ENCODE measurements around the gene KANK2. TPM values are rescaled to one million over a fixed set of nuclear protein-coding genes. Genes with fewer than 3 reads are reported as not detected.

KANK2 gene
- total and polyA plus RNA-seq, 2 of the 4 experiments (the other 2 are of a cell fraction) = 104 to 176 TPM

DNA sequence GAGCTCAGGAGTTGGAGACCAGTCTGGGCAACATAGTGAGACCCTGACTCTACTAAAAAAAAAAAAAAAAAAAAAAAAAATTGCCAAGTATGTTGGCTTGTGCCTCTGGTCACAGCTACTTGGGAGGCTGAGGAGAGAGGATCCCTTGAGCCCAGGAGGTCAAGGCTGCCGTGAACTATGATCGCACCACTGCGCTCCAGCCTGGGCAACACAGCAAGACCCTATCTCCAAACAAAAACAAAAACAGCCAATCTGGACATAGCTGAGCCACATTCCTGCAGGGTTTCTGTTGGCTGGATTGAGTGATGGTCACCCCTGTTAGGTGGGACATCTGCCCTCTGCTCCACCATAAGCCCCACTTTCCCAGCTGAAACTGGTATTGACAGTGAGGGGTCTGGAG lies 28.5 kb upstream of the KANK2 start:
- Histone ChIP-seq H3K9me3 (ENCODE audit: control insufficient read depth, insufficient read depth, low read length) (peaks cover 11% of the 10 kb centered on the region), H3K4me2 (ENCODE audit: low read depth, low read length) (no peak overlapping the region), H4K8ac (ENCODE audit: low read depth in 2 of 2, low read length in 2 of 2) (no peak overlapping the region), H3K14ac (replicated peaks; ENCODE audit: low read depth, low read length) (no peak overlapping the region), H4K20me1 (ENCODE audit: insufficient read depth, low read length) (no peaks in the 10 kb centered on the region), H4K91ac (ENCODE audit: insufficient read depth, low read depth, low read length) (no peak overlapping the region), H2AFZ (replicated peaks; ENCODE audit: low read length, poor library complexity) (no peak overlapping the region), H3K27me3 (ENCODE audit: control insufficient read depth, insufficient read depth, low read length) (no peaks in the 10 kb centered on the region), H2BK15ac (ENCODE audit: low read depth, low read length) (no peak overlapping the region), H3K4me1 (ENCODE audit: control insufficient read depth, insufficient read depth, low read length) (no peaks in the 10 kb centered on the region), H2BK20ac (ENCODE audit: low read depth, low read length) (no peak overlapping the region), H3K23ac (ENCODE audit: low read depth, low read length) (no peak overlapping the region), H3K27ac (ENCODE audit: insufficient read depth, low read length) (no peak overlapping the region), H2BK5ac (ENCODE audit: low read depth, low read length, poor library complexity, severe bottlenecking) (no peak overlapping the region), H4K5ac (ENCODE audit: low read depth, low read length) (no peak overlapping the region), H3K36me3 (ENCODE audit: control insufficient read depth, insufficient read depth, low read length) (peaks cover 33% of the 10 kb centered on the region), H3K4me3 (ENCODE audit: insufficient read depth, low read depth, low read length) (no peak overlapping the region), H2AK5ac (ENCODE audit: low read depth, low read length) (no peak overlapping the region), H3K9me1 (ENCODE audit: insufficient read depth, low read length) (peaks cover 6% of the 10 kb centered on the region; the same call in 1 of the 2 replicates), H3K4ac (ENCODE audit: low read depth, low read length) (no peak overlapping the region), H3K18ac (ENCODE audit: low read depth, low read length) (no peak overlapping the region), H3K9ac (ENCODE audit: low read depth, low read length) (no peak overlapping the region), H3K79me1 (ENCODE audit: low read depth in 1 of 2, low read length in 2 of 2) (no peaks in the 10 kb centered on the region), H2BK120ac (ENCODE audit: low read depth, low read length) (no peak overlapping the region), H3K56ac (ENCODE audit: extremely low read depth, insufficient read depth, low read length) (no peak overlapping the region), H2AK9ac (replicated peaks; ENCODE audit: low read depth, low read length, poor library complexity) (no peak overlapping the region)
- in situ Hi-C loops (cut with MboI; ENCODE audit: low sequenced_read_pairs) = no loop called here
- BruUV-seq (replicated peaks) = no TSS peak
- WGBS, 2 experiments (ENCODE audit: extremely low coverage in 2 of 2, insufficient read length in 1 of 2) = no CpG with 5 or more reads among the region's 3 CpGs
- no peak for DNase-seq
- intact Hi-C loops (cut with micrococcal nuclease) = no loop called here
- CTCF ChIA-PET = no interaction called here
- dilution Hi-C loops (cut with HindIII; ENCODE audit: low sequenced_read_pairs, unreplicated experiment) = no loop called here
- no peak for ATAC-seq (ENCODE audit: low read depth)
- POLR2A ChIA-PET (ENCODE audit: unreplicated experiment) = interaction anchor here (0.7 kb wide), 1 partner anchor 303 kb away, joined by 13 read pairs; the partner anchor contains the start of gene ECSIT
- no peak for TF ChIP-seq RCOR1 (IDR thresholded peaks at IDR 0.05; ENCODE audit: insufficient replicate concordance, low read length)
- no peak for TF ChIP-seq CTCF (conservative IDR thresholded peaks at IDR 0.05; ENCODE audit: low read depth, low read length)
- TF ChIP-seq USF2 (IDR thresholded peaks at IDR 0.05; ENCODE audit: low read depth, low read length) = no peak
- TF ChIP-seq NFE2L2 (IDR thresholded peaks at IDR 0.05; ENCODE audit: low read depth, low read length) = no peak
- no peak for TF ChIP-seq MXI1 (IDR thresholded peaks at IDR 0.05; ENCODE audit: borderline replicate concordance, low read depth, low read length)
- no peak for TF ChIP-seq SMC3 (IDR thresholded peaks at IDR 0.05; ENCODE audit: low read depth, low read length)
- TF ChIP-seq RFX5 (IDR thresholded peaks at IDR 0.05; ENCODE audit: low read depth, low read length) = no peak
- TF ChIP-seq MAFK (IDR thresholded peaks at IDR 0.05; ENCODE audit: low read depth, low read length) = no peak
- no peak for TF ChIP-seq POLR2A (IDR thresholded peaks at IDR 0.05; ENCODE audit: low read depth, low read length)
- no peak for TF ChIP-seq RAD21 (IDR thresholded peaks at IDR 0.05; ENCODE audit: low read length)
- no peak for TF ChIP-seq FOS (IDR thresholded peaks at IDR 0.05; ENCODE audit: low read depth, low read length)
- no peak for TF ChIP-seq CEBPB (IDR thresholded peaks at IDR 0.05; ENCODE audit: low read depth, low read length)
- no peak for TF ChIP-seq MAZ (IDR thresholded peaks at IDR 0.05; ENCODE audit: borderline replicate concordance, low read depth, low read length)
- no peak for TF ChIP-seq CHD1 (IDR thresholded peaks at IDR 0.05; ENCODE audit: low read depth, low read length)
- TF ChIP-seq, protein P1, sequence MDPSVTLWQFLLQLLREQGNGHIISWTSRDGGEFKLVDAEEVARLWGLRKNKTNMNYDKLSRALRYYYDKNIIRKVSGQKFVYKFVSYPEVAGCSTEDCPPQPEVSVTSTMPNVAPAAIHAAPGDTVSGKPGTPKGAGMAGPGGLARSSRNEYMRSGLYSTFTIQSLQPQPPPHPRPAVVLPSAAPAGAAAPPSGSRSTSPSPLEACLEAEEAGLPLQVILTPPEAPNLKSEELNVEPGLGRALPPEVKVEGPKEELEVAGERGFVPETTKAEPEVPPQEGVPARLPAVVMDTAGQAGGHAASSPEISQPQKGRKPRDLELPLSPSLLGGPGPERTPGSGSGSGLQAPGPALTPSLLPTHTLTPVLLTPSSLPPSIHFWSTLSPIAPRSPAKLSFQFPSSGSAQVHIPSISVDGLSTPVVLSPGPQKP (IDR thresholded peaks at IDR 0.05; ENCODE audit: borderline replicate concordance, low read depth, low read length) = no peak
- no peak for TF ChIP-seq BHLHE40 (IDR thresholded peaks at IDR 0.05; ENCODE audit: low read depth, low read length)

All from IMR-90 (cell line).